Measurements from ENCODE around the gene ELK4.

GRCh38 chr1:205578780-205579571 lies 52.8 kb downstream of the ELK4 start:
- TF ChIP-seq TAF1 (IDR thresholded peaks at IDR 0.05; ENCODE audit: low read depth) (no peak), MAX (IDR thresholded peaks at IDR 0.05) (no peak), RAD21 (IDR thresholded peaks at IDR 0.05; ENCODE audit: low read depth) (no peak), REST (IDR thresholded peaks at IDR 0.05; ENCODE audit: low read depth) (no peak), NFIC (IDR thresholded peaks at IDR 0.05) (no peak), EP300 (IDR thresholded peaks at IDR 0.05; ENCODE audit: borderline replicate concordance) (no peak), FOXM1 (IDR thresholded peaks at IDR 0.05; ENCODE audit: borderline replicate concordance, low read depth) (no peak), YY1 (IDR thresholded peaks at IDR 0.05; ENCODE audit: low read depth) (no peak), CREB1 (IDR thresholded peaks at IDR 0.05; ENCODE audit: low read depth) (no peak), TCF12 (IDR thresholded peaks at IDR 0.05; ENCODE audit: low read depth) (no peak)

Data from Ishikawa (cell line).